Activated CD8-positive, alpha-beta memory T cell treated with anti-CD3 and anti-CD28 coated beads for 24 hours (primary cell): ENCODE data around the gene SMAD6.

Experiments
- DNase-seq: peaks from one replicate; pipeline ENCODE4 v3.0.0-alpha.2; 2020

The SMAD6 gene

DNA sequence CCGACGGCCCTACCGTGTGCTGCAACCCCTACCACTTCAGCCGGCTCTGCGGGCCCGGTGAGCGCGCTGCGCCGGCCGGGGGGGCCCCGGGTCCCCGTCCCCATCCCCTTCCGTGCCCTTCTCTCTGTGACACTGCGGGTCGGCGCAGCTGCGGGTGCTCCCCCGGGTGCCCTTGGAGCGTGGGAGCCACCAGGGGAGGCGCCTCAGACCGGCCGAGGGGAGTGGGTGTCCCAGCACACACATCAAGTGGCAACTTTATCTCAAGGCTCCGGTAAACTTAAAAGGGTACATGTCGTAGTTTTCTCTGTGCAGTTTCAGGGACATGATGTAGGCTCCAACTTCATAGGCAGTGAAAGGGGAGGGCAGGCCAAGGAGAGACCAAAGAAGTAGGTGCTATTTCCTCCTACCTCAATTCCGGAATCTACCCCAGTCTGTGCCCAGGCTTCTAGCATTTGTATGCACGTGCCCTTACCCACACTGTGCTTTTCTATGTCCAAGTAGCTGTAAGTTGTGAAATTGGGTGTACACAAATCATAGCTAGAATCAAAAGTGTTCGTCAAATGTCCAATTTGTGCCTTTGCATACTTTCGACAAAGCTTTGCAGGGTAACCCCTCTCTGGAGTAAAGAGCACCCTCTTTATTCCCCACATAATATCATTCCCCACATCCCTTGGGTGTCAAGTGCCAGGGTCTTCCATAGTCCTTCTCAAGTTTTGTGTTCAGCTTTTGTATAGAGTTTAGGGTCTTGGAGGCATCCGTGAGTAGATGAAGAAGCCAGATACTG lies 2.2 kb downstream of the SMAD6 start:
- DNase-seq = peak; percentile 60

DNA sequence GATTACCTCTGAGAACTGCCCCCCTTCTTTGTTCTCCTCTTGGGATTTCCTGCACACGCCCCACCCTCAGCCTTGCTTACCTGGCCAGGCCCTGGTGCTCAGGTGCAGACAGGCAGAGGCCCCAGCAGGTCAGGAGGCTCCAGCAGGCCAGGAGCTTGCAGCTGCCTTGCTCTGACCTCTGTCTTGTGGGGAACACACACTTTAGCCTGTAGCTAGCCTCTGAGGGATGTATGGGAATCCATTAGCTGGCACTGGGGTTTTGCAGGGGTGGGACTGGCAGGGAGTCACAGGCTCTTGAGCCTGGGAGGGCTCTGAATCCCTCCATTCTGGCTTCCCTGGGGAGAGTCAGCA lies 2.7 kb downstream of the SMAD6 start:
- no peak for DNase-seq

- no peak for DNase-seq
Observed at GRCh38 chr15:66705277-66706146, 3.5 kb downstream of the SMAD6 start.

GRCh38 chr15:66706225-66706732 lies 4.2 kb downstream of the SMAD6 start:
- DNase-seq = no peak

- no peak for DNase-seq
Observed at GRCh38 chr15:66706840-66707239, 4.8 kb downstream of the SMAD6 start.

DNA sequence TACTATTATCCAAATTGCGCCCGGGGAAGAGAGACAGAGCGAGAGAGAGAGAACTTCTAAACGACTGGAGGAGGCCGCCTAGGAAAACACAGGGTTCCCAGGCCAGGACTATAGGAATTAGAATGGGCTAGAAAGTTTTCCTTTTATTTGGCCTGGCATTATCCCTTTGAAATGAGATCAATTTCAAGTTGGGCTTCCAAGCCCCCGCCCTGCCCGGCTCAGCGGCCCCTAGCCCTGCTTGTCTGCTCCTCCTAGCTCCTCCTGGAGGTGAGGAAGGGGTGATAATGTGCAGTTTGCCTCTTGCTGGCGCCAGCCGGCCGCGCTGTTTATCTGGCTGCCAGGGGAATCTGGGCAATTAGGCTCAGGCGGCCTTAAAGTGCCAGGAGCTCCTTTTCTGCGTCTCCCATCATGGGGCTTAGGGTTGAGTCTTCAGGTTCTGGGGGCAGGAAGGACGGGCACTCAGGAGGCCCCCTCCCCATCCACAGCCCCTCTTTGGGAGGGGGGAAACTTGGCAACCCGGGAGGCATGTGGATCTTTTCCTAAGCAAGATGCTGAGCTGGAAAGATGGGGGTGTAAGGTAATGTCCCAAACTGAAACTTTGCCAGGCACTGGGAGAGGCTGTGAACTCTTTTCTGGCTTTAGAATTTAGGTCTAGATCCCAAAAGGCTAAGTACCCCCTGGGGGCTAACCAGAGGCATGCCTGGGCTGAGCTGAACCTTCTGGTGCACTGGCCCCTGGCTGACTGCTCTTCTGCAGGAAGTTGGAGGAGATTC lies 5.5 kb downstream of the SMAD6 start:
- DNase-seq = no peak

- DNase-seq = no peak
Observed at GRCh38 chr15:66708389-66708788, 6.4 kb downstream of the SMAD6 start.

GRCh38 chr15:66709884-66710283 lies 7.8 kb downstream of the SMAD6 start:
- DNase-seq = no peak

- DNase-seq = no peak
Observed at GRCh38 chr15:66711260-66711659, 9.2 kb downstream of the SMAD6 start.

- no peak for DNase-seq
Observed at GRCh38 chr15:66711862-66712261, 9.8 kb downstream of the SMAD6 start.

DNA sequence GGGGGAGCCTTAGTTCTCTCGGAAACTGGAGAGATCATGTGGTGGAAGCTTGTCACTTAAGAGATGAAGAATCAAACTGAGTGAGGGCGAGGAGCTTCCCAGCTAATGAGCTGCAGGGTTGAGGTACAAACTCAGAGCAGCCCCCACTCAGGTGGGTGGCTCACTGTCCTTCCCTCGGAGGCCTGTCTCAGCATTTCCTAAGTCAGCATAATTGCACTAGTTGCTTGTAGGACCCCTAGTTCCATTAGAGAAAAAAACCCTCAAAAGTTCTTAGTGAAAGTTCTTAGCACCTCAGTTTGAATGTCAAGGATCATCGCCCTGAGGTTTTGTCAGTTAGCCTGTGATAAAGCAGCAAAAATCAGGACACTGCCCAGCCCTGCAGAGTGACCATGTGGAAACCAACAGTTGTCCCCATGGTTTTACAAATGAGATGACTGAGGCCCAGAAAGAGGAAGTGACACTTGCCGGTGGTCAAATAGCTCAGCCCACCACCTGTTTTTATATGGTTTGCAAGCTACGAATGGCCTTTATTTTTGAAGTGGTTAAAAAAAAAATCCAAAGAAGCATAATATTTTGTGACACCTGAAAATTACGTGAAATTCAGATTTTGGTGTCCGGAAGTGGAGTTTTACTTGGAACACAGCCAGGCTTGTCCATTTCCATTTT lies 11.9 kb downstream of the SMAD6 start:
- no peak for DNase-seq

DNA sequence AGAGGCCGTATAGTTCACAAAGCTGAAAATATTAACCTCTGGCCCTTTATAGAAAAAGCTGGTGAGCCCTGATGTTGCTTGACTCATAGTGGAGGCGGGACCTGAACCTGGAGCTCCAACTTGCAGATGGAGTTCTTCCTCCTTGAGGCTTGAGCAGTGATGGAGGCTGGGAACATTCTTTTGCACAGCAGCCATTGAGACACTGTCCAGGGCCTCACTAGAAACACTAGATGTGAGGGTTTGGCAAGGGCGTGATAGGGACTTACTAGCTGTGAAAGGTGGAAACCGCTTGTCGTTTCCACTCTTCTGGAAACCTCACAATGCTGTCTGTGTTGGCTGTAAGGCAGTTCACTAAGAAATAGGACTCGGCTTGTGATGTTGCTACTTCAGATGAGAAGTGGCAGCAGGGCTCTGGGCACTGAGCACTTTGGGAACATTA lies 12.5 kb downstream of the SMAD6 start:
- DNase-seq = no peak

GRCh38 chr15:66715181-66715624 lies 13.2 kb downstream of the SMAD6 start:
- DNase-seq = no peak

DNA sequence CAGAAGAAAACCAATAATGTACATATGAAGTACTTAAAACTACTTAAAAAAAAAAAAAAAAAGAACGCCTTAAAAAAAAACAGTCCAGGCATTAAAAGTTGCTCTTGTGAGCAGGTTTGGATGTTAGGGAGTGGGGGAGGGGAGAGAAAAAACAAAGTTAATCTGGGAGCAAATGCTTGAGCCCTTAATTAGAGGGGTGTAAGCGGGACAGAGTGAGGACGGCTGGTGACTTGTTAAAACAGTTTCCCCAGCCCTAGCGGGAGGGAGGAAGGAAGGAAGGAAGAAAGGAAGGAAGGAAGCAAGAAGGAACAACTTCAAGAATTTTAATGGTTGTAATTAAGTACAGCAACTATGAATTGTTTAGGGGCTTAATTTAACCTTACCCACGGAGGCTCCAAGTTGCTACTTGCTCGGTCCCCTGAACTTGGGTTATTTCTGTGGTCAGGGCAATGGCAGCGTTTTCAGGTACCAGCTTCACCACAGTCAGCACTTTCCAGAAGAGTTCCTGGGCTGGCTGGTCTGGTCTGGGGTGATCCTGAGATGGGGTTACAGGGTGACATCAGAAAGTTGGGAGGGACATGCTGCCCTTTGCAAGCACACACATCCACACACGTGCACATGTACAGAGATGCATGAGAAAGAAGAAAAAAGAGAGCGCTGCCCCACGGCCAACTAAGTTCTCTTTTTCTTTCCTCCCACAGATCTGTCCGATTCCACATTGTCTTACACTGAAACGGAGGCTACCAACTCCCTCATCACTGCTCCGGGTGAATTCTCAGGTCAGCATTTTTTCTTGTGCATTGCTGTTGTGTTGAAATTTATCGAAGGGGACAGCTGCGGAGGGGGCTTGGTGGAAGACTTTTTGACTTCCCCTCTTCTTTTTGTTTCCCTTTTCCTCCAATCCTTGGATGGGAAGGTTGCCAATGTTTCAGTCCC lies 14.0 kb downstream of the SMAD6 start:
- DNase-seq = no peak

DNA sequence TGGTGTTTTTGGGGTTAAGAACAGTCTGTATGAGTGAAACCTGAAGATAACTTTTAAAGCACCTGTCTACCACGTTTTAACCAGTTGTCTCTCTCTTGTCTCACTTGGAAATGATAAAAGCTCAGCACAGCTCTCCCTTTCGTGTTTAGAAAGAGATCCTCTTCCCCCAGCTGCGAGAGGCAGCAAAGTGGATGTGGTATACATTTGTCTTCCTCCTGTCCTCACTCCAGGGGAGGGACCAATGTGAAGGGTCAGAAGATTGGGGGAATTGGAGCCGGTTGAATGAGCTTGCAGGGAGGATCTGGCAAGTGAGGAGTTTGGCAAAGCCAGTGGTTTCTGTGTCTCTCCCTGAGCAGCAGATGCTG lies 14.6 kb downstream of the SMAD6 start:
- DNase-seq = no peak

DNA sequence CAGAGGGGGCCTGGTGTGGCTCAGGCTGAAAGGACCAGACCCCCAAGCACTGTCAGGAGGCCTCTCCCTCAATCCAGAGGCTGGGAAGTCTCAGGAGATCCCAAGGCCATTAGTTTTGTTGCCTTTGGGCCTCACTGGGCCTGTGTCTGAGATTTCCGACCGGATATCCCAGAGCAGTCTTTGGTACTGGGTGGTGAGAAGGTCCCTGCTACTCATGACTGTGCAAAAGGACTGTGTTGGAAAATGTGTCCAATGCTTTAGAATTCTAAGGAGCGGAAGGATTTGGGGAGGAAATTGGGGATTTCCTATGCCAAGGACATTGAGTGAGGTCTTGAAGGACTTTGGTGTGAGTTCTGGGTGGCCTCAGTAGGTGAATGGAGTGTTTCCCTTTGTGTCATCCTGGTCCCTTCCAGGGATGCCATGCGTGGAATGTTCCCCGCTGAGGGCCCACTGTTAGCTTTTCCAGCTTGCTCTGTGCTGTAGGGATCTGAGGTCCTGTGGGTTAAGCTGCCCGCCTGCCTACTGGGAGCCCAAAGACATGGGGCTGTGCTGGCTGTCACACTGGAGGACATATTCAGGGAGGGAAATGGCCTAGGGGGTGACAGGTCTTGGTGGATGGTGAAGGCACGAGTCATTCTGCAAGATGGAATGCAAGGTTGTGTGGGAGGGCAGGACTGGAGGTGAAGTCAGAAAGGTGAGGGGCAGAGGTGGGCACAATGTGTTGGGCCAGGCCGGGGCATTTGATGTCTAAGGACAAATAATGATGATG lies 16.4 kb downstream of the SMAD6 start:
- no peak for DNase-seq

GRCh38 chr15:66719471-66719870 lies 17.4 kb downstream of the SMAD6 start:
- DNase-seq = no peak

DNA sequence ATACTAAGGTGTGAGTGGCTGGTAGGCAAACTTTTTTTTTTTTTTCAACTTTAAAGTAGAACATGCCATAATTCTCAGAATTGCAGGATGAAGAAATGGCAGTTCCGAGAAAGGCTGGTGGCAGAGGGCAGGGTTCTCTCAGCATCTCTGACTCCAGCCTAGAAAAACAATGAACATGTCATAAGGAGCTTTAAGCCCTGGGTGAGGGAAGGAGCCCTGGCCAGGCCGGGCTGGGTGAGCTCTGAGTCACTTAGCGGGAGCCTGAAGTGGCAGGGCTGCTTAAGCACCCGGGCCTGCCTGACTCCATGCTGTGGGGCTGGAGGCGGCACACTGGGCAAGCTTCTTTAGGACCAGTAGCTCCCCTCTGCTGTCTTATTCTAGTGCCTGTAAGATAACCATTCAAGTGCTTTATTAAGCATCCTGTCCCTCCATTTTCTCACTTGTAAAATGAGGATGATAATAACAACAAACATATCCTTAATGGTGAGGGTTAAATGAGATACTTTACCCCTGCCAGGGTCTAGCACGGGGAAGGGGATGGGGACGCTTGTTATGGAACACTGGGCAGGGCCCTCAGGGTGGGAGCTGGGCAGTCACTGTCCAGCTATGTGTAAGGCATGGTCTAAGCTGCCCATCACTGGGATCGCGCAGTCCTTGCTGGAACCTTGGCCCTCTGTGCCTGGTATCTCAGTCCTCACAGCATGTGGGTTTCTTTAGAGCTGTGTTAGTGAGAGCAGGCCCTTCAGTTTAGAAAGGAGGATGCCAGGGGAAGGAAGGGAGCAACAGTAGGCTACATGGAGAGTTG lies 18.4 kb downstream of the SMAD6 start:
- DNase-seq = no peak

DNA sequence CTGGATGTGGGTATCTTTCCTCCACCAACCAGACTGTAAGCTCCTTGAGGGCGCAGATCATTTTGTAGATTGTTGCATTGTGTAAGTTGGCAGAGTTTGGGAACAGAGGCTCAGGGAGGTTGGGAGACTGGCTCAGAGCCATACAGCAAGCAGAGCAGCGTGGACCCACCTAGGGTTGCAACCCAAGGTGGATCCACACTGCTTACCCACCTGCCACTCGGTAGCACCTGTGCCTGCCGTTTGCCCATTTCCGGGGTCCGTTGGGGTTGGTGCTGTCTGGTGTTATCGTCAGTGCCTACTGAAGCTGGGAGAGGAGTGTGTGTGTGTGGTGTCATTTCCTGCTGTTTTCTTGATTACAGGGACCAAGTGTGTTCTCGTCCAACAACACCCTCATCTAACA lies 19.0 kb downstream of the SMAD6 start:
- DNase-seq = no peak

DNA sequence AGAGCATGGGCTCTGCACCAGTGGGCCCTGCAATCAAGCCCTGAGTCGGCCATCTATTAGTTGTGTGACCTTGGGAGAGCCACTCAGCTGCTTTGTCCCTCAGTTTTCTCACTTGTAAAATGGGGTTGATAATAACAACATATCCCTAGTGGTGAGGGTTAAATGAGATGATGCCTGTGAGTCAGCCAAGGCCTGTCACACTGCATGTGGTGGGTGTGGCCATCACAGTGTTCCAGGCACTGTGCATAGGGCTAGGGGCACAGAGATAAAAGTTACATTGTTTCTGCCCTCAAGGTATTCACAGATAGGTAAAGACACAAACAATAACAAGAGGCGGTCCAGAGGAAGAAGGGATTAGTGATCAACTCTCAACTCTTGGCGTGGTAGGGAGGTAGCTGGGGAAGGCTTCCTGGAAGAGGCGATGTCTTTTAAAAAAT lies 19.5 kb downstream of the SMAD6 start:
- no peak for DNase-seq
